ENCODE data around the gene HMX3. TPM values are rescaled to one million over a fixed set of nuclear protein-coding genes. Genes with fewer than 3 reads are reported as not detected.

Gene HMX3
- total RNA-seq, 1 donor from 2014 or later, result not detected

- H3K27ac Mint-ChIP-seq (ENCODE audit: unreplicated experiment), result no peak overlapping the region
- peaks cover 27% of the 10 kb centered on the region for H3K4me1 Mint-ChIP-seq (ENCODE audit: unreplicated experiment)
- no peaks in the 10 kb centered on the region for H3K36me3 Mint-ChIP-seq (ENCODE audit: low read depth, unreplicated experiment)
- DNase-seq (ENCODE audit: low spot score), result peak; percentile 44
- TF ChIP-seq, protein P1, sequence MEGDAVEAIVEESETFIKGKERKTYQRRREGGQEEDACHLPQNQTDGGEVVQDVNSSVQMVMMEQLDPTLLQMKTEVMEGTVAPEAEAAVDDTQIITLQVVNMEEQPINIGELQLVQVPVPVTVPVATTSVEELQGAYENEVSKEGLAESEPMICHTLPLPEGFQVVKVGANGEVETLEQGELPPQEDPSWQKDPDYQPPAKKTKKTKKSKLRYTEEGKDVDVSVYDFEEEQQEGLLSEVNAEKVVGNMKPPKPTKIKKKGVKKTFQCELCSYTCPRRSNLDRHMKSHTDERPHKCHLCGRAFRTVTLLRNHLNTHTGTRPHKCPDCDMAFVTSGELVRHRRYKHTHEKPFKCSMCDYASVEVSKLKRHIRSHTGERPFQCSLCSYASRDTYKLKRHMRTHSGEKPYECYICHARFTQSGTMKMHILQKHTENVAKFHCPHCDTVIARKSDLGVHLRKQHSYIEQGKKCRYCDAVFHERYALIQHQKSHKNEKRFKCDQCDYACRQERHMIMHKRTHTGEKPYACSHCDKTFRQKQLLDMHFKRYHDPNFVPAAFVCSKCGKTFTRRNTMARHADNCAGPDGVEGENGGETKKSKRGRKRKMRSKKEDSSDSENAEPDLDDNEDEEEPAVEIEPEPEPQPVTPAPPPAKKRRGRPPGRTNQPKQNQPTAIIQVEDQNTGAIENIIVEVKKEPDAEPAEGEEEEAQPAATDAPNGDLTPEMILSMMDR (IDR thresholded peaks at IDR 0.05; ENCODE audit: unreplicated experiment), result no peak
- H3K27me3 Mint-ChIP-seq (ENCODE audit: unreplicated experiment), result peaks cover 35% of the 10 kb centered on the region
- peak overlapping the region; percentile 78 for H3K4me3 Mint-ChIP-seq (ENCODE audit: unreplicated experiment)
- H3K9me3 Mint-ChIP-seq (ENCODE audit: unreplicated experiment), result no peaks in the 10 kb centered on the region
These were observed 1.3 kb downstream of the HMX3 start for GRCh38 chr10:123136806-123137642.

DNA sequence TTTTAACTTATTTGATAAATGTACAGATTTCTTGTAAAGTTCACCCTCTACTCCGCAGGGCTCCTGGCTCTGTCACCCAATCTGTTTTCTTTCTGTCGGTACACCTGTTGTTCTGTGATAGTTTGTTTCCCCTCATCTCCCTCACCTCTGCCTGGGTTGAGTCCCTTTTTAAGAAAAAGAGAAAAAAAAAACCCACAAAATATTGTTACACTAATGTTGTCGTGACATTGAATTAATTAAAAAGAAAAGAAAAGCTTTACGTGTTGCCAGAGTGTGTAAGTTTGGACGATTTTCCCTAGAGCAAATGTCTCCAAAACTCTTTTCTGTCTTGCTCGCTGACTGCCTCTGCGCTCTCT lies 3.4 kb downstream of the HMX3 start:
- peaks cover 22% of the 10 kb centered on the region for H3K4me1 Mint-ChIP-seq (ENCODE audit: unreplicated experiment)
- H3K27me3 Mint-ChIP-seq (ENCODE audit: unreplicated experiment), result peaks cover 42% of the 10 kb centered on the region
- no peak for DNase-seq (ENCODE audit: low spot score)
- H3K9me3 Mint-ChIP-seq (ENCODE audit: unreplicated experiment), result no peaks in the 10 kb centered on the region
- TF ChIP-seq, protein P1 (IDR thresholded peaks at IDR 0.05; ENCODE audit: unreplicated experiment), result no peak
- peak overlapping the region; percentile 37 for H3K4me3 Mint-ChIP-seq (ENCODE audit: unreplicated experiment)
- H3K27ac Mint-ChIP-seq (ENCODE audit: unreplicated experiment), result no peak overlapping the region
- H3K36me3 Mint-ChIP-seq (ENCODE audit: low read depth, unreplicated experiment), result no peaks in the 10 kb centered on the region

- H3K4me3 Mint-ChIP-seq (ENCODE audit: unreplicated experiment), result peak overlapping the region; percentile 37
- no peak overlapping the region for H3K27ac Mint-ChIP-seq (ENCODE audit: unreplicated experiment)
- TF ChIP-seq, protein P1 (IDR thresholded peaks at IDR 0.05; ENCODE audit: unreplicated experiment), result no peak
- peaks cover 18% of the 10 kb centered on the region for H3K4me1 Mint-ChIP-seq (ENCODE audit: unreplicated experiment)
- no peaks in the 10 kb centered on the region for H3K36me3 Mint-ChIP-seq (ENCODE audit: low read depth, unreplicated experiment)
- peak; percentile 45 for DNase-seq (ENCODE audit: low spot score)
- H3K9me3 Mint-ChIP-seq (ENCODE audit: unreplicated experiment), result no peaks in the 10 kb centered on the region
- H3K27me3 Mint-ChIP-seq (ENCODE audit: unreplicated experiment), result peaks cover 37% of the 10 kb centered on the region
These were observed 3.9 kb downstream of the HMX3 start for GRCh38 chr10:123139521-123140163.

GRCh38 chr10:123140164-123140982 lies 4.6 kb downstream of the HMX3 start:
- peaks cover 37% of the 10 kb centered on the region for H3K27me3 Mint-ChIP-seq (ENCODE audit: unreplicated experiment)
- TF ChIP-seq, protein P1 (IDR thresholded peaks at IDR 0.05; ENCODE audit: unreplicated experiment), result no peak
- DNase-seq (ENCODE audit: low spot score), result no peak
- peaks cover 24% of the 10 kb centered on the region for H3K4me1 Mint-ChIP-seq (ENCODE audit: unreplicated experiment)
- H3K9me3 Mint-ChIP-seq (ENCODE audit: unreplicated experiment), result no peaks in the 10 kb centered on the region
- H3K36me3 Mint-ChIP-seq (ENCODE audit: low read depth, unreplicated experiment), result no peaks in the 10 kb centered on the region
- no peak overlapping the region for H3K4me3 Mint-ChIP-seq (ENCODE audit: unreplicated experiment)
- H3K27ac Mint-ChIP-seq (ENCODE audit: unreplicated experiment), result no peak overlapping the region
